SU-DHL-6 (cell line): Measurements from ENCODE around the gene DCAF5.

Source experiments
- EZH2phosphoT487 ChIP-seq: fragments of 200-600 bp; sonication (generic), shearing (Covaris generic); conservative IDR thresholded peaks from 2 replicates; pipeline ENCODE4 v1.6.1; 2018; ENCODE audit warnings: mild to moderate bottlenecking, antibody characterized with exemption, low read length, moderate library complexity, mixed read lengths
- TF ChIP-seq, protein P1 (sequence below): fragments of 200-600 bp; sonication (generic); IDR thresholded peaks from one replicate; pipeline ENCODE4 v1.5.1; 2017; ENCODE audit warnings: antibody characterized with exemption, mild to moderate bottlenecking, low read length, moderate library complexity; ENCODE audit not compliant: insufficient read depth, poor library complexity, severe bottlenecking

- TF ChIP-seq, protein P1, sequence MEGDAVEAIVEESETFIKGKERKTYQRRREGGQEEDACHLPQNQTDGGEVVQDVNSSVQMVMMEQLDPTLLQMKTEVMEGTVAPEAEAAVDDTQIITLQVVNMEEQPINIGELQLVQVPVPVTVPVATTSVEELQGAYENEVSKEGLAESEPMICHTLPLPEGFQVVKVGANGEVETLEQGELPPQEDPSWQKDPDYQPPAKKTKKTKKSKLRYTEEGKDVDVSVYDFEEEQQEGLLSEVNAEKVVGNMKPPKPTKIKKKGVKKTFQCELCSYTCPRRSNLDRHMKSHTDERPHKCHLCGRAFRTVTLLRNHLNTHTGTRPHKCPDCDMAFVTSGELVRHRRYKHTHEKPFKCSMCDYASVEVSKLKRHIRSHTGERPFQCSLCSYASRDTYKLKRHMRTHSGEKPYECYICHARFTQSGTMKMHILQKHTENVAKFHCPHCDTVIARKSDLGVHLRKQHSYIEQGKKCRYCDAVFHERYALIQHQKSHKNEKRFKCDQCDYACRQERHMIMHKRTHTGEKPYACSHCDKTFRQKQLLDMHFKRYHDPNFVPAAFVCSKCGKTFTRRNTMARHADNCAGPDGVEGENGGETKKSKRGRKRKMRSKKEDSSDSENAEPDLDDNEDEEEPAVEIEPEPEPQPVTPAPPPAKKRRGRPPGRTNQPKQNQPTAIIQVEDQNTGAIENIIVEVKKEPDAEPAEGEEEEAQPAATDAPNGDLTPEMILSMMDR = no peak
- TF ChIP-seq EZH2phosphoT487 = no peak
Measured at GRCh38 chr14:69072584-69072983, 80.3 kb downstream of the DCAF5 start.
